ENCODE data around the gene COL23A1. TPM values are rescaled to one million over a fixed set of nuclear protein-coding genes. Genes with fewer than 3 reads are reported as not detected.

The COL23A1 gene
- total RNA-seq, 1 experiment from 2014 or later, result 15.0 TPM

DNA sequence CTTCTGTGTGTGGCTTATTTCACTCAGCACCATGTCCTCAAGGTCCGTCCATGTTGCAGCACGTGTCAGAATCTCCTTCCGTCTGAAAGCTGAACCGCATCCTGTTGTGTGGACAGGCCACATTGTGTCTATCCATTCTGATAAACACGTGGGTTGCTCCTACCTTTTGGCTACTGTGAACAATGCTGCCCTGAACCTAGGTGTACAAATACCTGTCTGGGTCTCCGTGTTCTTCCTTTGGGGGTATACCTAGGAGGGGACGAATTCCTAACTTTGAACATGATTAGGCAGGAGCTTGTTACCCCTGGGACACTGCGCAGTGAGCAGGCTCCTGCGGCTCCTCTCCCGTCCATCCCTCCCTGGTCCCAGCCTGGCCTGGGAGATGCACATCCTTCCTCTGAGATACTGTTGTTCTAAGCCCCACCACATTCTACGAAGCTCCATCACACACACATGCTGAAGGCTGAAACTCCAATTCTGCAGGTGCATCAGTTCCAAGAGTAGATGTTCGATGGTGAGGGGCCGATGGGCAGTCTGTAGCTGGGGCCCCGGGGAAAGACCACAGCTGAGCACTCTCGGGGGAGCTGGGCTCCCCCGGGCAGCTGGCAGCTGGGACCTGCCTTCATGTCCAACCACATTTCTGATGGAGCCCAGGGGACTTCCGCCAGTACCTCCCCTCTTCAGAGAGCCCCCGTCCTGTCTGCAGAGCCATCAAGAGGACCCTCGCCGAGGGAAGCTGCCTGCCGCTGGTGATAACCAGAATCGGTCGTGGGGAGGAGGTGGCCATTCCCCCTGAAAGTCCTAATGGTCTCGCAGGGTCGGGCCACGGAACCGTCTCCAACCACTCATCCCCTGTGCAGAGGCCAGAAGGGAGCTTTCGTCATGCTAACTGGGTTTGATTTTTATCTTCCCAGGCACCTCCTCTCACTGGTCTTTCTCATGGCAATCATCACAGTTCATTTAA lies 120.9 kb downstream of the COL23A1 start:
- H3K9me3 Mint-ChIP-seq, result no peaks in the 10 kb centered on the region
- CTCF ChIA-PET, result interaction anchor here (0.9 to 5.2 kb wide), 3 partner anchors 8 to 121 kb away, joined by 3 to 61 read pairs (median 16); partner anchors contain the start of gene COL23A1
- no peak overlapping the region for H3K4me3 Mint-ChIP-seq
- H3K36me3 Mint-ChIP-seq, result no peaks in the 10 kb centered on the region
- ATAC-seq (no peak), DNase-seq (ENCODE audit: low spot score) (no peak)
- peak overlapping the region; percentile 47; the same call in 1 of the 2 replicates for H3K27ac Mint-ChIP-seq
- H3K27me3 Mint-ChIP-seq (ENCODE audit: low read depth), result no peaks in the 10 kb centered on the region
- POLR2A ChIA-PET, result no interaction called here
- peaks cover 9% of the 10 kb centered on the region; the same call in 1 of the 2 replicates for H3K4me1 Mint-ChIP-seq
- no peak for TF ChIP-seq MLX (CRISPR knock-in tag; IDR thresholded peaks at IDR 0.05)
- no peak for TF ChIP-seq ESRRA (CRISPR knock-in tag; IDR thresholded peaks at IDR 0.05; ENCODE audit: borderline replicate concordance)
- no peak for TF ChIP-seq E2F4 (CRISPR knock-in tag; IDR thresholded peaks at IDR 0.05; ENCODE audit: borderline replicate concordance, low read depth)
- TF ChIP-seq GABPB1 (CRISPR knock-in tag; IDR thresholded peaks at IDR 0.05), result no peak
- TF ChIP-seq ATF3 (CRISPR knock-in tag; conservative IDR thresholded peaks at IDR 0.05), result no peak
- TF ChIP-seq ARID4B (CRISPR knock-in tag; IDR thresholded peaks at IDR 0.05; ENCODE audit: borderline replicate concordance), result no peak
- no peak for TF ChIP-seq ZNF263 (CRISPR knock-in tag; IDR thresholded peaks at IDR 0.05; ENCODE audit: low read depth)
- TF ChIP-seq ATF2 (CRISPR knock-in tag; IDR thresholded peaks at IDR 0.05; ENCODE audit: borderline replicate concordance, low read depth), result no peak
- no peak for TF ChIP-seq ZNF317 (CRISPR knock-in tag; IDR thresholded peaks at IDR 0.05; ENCODE audit: borderline replicate concordance, low read depth)
- no peak for TF ChIP-seq PRDM15 (CRISPR knock-in tag; IDR thresholded peaks at IDR 0.05)
- TF ChIP-seq TCF7 (CRISPR knock-in tag; IDR thresholded peaks at IDR 0.05; ENCODE audit: low read depth), result no peak
- no peak for TF ChIP-seq ZNF121 (CRISPR knock-in tag; IDR thresholded peaks at IDR 0.05)
- no peak for TF ChIP-seq ZNF512 (CRISPR knock-in tag; IDR thresholded peaks at IDR 0.05; ENCODE audit: borderline replicate concordance)
- no peak for TF ChIP-seq JUN (CRISPR knock-in tag; IDR thresholded peaks at IDR 0.05)
- TF ChIP-seq, protein P1, sequence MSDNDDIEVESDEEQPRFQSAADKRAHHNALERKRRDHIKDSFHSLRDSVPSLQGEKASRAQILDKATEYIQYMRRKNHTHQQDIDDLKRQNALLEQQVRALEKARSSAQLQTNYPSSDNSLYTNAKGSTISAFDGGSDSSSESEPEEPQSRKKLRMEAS (CRISPR knock-in tag; IDR thresholded peaks at IDR 0.05), result no peak
- TF ChIP-seq ERG (CRISPR knock-in tag; IDR thresholded peaks at IDR 0.05), result no peak
